GM12874 (cell line): ENCODE measurements around the gene GRB10.

Source experiments
- CTCF ChIP-seq: IDR thresholded peaks from 2 replicates; pipeline ENCODE4 v1.5.1; 2011; ENCODE audit warnings: low read depth, mild to moderate bottlenecking, control low read depth, low read length, moderate library complexity; ENCODE audit not compliant: insufficient read depth

Gene GRB10

GRCh38 chr7:50775836-50776235, 6.9 kb downstream of the GRB10 start:
- TF ChIP-seq CTCF = no peak

DNA sequence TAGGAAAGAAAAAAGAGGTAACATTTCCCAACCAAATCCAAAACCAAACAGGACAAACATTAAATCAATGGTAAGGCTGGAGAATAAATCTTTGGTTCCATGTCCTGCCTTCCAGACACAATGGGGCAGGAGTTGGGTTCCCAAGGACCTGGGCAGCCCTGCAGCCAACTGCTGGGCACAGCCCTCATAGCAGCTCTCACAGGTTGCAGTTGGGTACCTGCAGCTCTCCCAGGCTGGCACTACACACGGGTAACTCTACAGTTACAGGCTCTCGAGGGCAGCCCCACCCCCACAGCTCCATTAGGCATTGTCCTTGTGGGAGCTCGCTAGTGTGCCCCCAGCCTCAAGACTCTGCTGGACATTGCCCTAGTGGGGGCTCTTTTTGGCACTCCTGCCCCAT, 7.5 kb downstream of the GRB10 start:
- no peak for TF ChIP-seq CTCF

DNA sequence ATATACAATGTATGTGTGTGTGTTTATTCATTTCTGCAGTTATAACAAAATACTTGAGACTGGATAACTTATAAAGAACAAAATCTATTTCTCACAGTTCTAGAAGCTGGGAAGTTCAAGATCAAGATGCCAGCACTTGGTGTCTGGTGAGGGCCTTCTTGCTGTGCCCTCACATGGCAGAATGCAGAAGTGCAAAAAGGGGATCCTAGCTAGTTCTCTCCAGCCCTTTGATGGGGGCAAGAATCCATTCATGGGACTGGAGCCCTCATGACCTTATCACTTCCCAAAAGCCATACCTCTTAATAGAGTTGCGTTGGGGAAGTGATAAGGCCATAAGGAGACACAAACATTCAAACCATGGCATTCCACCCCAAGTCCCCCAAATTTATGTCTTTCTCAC, 8.4 kb downstream of the GRB10 start:
- TF ChIP-seq CTCF = no peak

- no peak for TF ChIP-seq CTCF
Measured at GRCh38 chr7:50771120-50772002, 11.3 kb downstream of the GRB10 start.

DNA sequence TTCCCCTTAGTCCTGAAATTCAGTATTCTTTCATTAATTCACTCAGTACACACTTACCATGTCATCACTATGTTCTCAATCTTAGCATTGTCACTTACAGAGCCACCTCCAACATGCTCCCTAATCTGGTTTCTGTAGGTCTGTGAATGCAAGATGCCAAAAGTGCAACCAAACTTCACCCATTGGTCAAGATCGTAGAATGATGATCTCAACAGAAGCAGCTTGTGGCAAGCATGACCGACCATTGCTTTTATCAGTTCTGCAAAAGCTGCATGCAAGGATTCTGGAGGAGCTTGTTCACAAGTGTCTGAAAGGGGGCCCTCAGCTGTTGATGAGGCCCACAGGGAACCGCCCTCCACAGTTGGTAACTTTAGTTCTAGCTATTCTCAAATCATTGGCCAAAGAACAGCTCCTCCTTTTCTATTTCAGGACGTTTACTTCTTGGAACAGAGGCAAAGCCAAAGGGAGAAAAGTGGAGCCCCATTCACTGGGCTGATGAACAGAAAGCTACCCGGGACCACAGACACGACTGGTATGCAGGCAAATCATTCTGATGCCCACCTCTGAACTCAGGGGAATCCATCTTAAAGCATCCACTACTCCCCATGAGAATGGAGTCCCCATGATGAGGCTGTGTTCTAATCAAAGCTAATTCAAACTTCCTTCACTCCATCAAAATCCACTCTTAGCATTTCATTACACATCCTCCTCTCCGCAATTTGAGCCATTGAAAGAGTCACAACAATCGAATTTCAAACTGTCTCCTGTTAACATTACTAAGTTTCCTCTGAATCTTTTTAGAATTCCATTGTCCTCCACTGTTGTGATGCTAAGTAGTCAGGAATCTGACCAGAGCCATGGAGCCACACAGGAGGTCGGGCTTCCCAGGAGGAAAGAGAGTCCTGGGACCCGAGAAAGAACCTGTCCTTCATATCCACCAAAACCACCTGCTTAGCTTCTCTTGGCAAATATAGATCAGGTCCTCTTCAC, 13.9 kb downstream of the GRB10 start:
- TF ChIP-seq CTCF = no peak

- no peak for TF ChIP-seq CTCF
Measured at GRCh38 chr7:50766849-50767207, 15.9 kb downstream of the GRB10 start.
